Measurements from ENCODE around the gene SNAPC3. TPM values are rescaled to one million over a fixed set of nuclear protein-coding genes. Genes with fewer than 3 reads are reported as not detected.
A peak's percentile ranks its signal among the peaks of the same experiment; 100 is the strongest.

Gene SNAPC3
- total RNA-seq, 1 donor from 2014 or later: 38.3 TPM

DNA sequence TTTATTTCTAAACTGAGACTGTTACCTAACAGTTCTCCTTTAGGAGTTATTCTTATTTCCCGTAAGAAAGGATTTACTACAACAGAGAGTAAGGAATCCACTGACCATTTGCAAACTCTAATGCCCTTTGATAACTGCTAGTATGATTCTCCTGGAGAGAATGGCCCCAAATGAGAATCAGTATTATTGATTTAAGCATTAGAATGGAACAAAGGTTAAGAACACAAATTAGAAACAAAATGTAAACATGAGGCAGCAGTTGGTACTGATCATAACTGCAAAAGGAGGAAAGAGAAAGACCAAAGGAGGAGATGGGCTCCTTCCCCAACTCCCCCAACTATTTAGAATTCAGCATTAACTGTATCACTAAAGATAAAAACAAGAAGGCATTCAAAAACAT lies 57.4 kb downstream of the SNAPC3 start:
- DNase-seq (ENCODE audit: low spot score) (no peak), ATAC-seq (no peak)
- intact Hi-C loops (cut with DNase I): no loop called here

- intact Hi-C loops (cut with DNase I): no loop called here
- DNase-seq (ENCODE audit: low spot score) (no peak), ATAC-seq (no peak)
These were observed 59.5 kb downstream of the SNAPC3 start for GRCh38 chr9:15482146-15482545.

GRCh38 chr9:15484802-15485201 lies 62.1 kb downstream of the SNAPC3 start:
- intact Hi-C loops (cut with DNase I): no loop called here
- ATAC-seq (no peak), DNase-seq (ENCODE audit: low spot score) (no peak)

GRCh38 chr9:15485836-15486666 lies 63.4 kb downstream of the SNAPC3 start:
- ATAC-seq (no peak), DNase-seq (ENCODE audit: low spot score) (no peak)
- intact Hi-C loops (cut with DNase I): no loop called here

DNA sequence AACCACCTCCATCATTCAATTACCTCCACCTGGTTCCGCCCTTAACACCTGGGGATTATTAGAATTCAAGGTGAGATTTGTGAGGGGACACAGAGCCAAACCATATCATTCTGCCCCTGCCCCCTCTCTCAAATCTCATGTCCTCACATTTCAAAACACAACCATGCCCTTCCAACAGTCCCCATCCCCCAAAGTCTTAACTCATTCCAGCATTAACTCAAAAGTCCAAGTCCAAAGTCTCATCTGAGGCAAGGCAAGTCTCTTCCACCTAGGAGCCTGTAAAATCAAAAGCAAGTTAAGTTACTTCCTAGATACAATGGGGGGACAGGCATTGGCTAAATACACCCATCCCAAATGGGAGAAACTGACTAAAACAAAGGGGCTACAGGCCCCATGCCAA lies 69.3 kb downstream of the SNAPC3 start:
- ATAC-seq (no peak), DNase-seq (ENCODE audit: low spot score) (no peak)
- intact Hi-C loops (cut with DNase I): no loop called here

GRCh38 chr9:15492485-15493150 lies 69.9 kb downstream of the SNAPC3 start:
- intact Hi-C loops (cut with DNase I): no loop called here
- DNase-seq (ENCODE audit: low spot score) (no peak), ATAC-seq (no peak)

DNA sequence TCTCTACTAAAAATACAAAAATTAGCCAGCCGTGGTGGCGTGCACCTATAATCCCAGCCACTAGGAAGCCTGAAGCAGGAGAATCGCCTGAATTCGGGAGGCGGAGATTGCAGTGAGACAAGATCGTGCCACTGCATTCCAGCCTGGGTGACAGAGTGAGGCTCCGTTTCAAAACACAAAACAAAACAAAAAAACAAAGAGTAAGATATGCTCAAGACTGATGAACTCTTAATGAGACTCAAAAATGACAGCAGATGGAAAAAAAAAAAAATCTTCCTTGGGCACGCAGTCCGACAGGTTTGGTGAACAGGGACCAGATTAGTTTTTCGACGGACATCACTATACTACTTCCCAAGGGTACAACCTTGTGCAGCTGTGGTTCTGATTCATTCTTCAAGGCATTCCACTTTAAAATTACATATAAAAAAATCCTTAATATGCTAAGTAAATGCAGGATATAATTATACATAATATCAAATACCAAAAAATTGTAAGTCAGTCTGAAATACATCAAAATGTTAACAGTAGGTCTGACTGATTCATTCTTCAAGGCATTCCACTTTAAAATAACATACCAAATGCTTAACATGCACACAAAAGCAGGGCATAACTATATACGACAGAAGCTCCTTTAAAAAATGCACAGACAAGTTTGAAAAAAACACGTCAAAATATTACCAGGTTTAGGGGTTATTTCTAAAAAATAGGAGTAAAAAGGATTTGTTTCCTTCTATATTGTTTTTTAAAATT lies 75.7 kb downstream of the SNAPC3 start:
- ATAC-seq (no peak), DNase-seq (ENCODE audit: low spot score) (no peak)
- intact Hi-C loops (cut with DNase I): no loop called here

DNA sequence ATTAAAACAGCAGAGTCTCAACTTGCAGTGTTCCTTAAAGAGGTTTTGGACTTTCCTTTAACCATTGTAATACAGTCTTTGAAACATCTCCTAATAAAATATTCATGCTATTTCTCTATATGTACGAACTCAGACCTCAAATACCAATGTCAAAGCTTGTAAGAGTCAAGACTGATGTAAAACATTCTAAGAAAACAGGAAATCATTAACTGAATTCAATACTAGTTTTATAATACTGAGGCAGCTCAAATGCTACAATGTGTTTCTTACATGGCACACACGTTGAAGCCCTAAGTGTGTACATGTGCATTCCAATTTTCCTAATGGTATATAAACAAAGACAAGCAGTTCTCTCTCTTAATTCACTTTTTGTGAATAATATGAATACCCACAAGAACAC lies 76.5 kb downstream of the SNAPC3 start:
- DNase-seq (ENCODE audit: low spot score) (no peak), ATAC-seq (no peak)
- intact Hi-C loops (cut with DNase I): no loop called here

DNA sequence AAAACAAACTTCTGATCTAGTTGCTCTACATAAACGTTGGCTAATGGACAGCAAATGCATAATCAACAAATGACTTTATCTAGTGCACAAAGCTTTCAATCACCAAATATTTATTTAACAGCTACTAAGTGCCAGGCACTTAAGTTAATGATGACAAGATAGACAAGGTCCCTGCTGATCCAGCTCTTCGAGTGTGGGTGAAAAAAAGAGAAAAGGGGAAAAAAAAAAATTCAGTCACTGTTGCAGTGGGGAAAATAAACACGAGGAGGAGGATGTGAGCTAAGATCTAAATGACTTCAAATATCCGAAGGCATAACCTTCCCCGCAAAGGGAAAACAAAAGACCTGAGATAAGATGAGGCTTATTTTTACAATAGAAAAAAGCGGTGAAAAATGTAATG lies 78.5 kb downstream of the SNAPC3 start:
- intact Hi-C loops (cut with DNase I): no loop called here
- ATAC-seq (no peak), DNase-seq (ENCODE audit: low spot score) (no peak)

DNA sequence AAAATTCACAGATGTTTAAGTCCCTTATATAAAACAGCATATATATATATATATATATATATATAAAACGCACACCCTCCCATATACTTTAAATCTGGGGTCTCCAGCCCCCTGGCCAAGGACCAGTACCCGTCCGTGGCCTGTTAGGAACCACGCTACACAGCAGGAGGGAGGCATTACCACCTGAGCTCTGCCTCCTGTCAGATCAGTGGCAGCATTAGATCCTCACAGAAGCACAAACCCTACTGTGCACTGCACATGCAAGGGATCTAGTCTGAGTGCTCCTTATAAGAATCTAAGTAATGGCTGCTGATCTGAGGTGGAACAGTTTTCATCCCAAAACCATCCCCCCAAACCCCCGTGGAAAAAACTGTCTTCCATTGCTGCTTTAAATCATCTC lies 79.1 kb downstream of the SNAPC3 start:
- intact Hi-C loops (cut with DNase I): no loop called here
- ATAC-seq (no peak), DNase-seq (ENCODE audit: low spot score) (no peak)

DNA sequence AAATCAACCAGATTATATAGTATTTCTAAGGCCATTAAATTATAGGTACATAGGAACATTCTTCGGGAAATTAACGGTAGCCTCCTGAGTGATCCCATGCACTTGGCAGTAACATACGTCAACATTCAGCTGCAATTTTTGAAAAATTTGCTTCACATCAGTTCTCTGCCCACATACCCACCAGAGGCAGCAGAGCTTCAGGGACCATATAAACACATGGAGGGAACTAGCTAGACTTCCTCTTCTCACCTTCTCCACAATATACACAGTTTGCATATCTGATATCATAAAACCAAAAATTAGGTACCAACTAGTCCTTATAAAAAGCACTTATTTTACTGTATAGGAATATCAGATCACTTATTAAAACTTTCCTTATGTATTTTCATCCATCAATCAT lies 83.2 kb downstream of the SNAPC3 start:
- no peak for ATAC-seq
- no peak for DNase-seq (ENCODE audit: low spot score)
- intact Hi-C loops (cut with DNase I): loop anchor here (5.0 kb wide), 1 partner anchor 1026 kb away; no protein-coding TSS in a partner anchor

DNA sequence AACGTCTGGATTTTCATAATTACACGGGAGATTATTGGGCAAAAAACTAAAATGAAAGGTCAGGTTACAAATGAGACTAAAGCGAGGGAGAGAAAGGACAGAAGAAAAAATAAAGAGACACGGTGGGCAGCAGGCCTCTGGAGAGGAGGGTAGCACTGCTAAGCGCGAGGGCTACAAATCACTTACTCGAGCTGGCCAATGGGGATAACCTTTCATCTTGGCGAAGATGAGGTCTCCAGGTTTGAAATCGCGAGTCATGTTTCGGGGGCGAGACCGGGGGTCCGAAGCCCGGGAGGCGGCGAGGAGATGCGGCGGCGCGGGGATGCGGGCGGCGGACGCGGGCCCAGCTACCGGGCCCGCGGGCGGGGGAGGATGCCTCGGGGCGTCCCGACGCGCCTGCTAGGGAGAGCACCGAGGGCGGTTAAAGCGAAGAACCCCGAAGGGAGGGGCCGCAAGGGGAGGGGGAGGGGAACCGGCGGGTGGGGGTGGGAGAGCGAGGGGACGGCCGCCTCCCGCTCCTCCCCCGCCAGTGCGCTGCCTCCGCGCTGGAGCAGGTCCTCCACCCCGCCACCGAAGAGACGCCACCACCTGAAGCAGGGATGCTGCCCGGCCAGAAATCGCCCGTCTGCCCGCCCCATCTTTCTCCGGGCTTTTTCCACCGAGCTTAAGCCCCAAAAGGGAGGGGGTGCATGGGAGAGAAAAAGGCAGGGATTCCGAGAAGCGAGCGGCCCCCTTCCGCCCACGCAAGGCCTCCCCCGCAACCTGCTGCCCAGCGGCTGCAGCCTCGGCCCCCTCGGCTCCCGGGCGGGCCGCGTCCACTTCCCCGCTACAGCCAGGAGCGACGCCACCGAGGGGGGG lies 87.5 kb downstream of the SNAPC3 start:
- ATAC-seq (peak; percentile 38), DNase-seq (ENCODE audit: low spot score) (peak; percentile 69)
- intact Hi-C loops (cut with DNase I): loop anchor here (5.0 kb wide), 1 partner anchor 1022 kb away; no protein-coding TSS in a partner anchor

- peak; percentile 85 for DNase-seq (ENCODE audit: low spot score)
- intact Hi-C loops (cut with DNase I): no loop called here
- peak; percentile 94 for ATAC-seq
These were observed 88.3 kb downstream of the SNAPC3 start, which contains the start of gene PSIP1 for GRCh38 chr9:15510789-15511575. PSIP1 (minus strand) TSS chr9:15510970; CDS start chr9:15510188, 782 bp downstream.

Other genes starting within 250 kb of the SNAPC3 start
- 17.7 TPM for gene TTC39B, start 115.7 kb upstream of the SNAPC3 start, total RNA-seq
- gene PSIP1, start 88.1 kb downstream of the SNAPC3 start, total RNA-seq: 89.4 TPM
- gene CCDC171, start 130.2 kb downstream of the SNAPC3 start, total RNA-seq: 27.1 TPM

Measured in sciatic nerve (tissue), 2 donors.